ENCODE measurements around the gene VAV3. TPM values are rescaled to one million over a fixed set of nuclear protein-coding genes. Genes with fewer than 3 reads are reported as not detected.
A peak's percentile ranks its signal among the peaks of the same experiment; 100 is the strongest.

VAV3 gene
- total RNA-seq, 1 experiment from 2014 or later: 0.84 TPM

- DNase-seq (ENCODE audit: low read depth): peak; percentile 16
Observed at GRCh38 chr1:107687849-107688753, 276.9 kb downstream of the VAV3 start.

GRCh38 chr1:107683683-107684082 lies 281.3 kb downstream of the VAV3 start:
- DNase-seq (ENCODE audit: low read depth): no peak

- peak; percentile 3 for DNase-seq (ENCODE audit: low read depth)
Observed at GRCh38 chr1:107683191-107683657, 281.8 kb downstream of the VAV3 start.

GRCh38 chr1:107682467-107682866 lies 282.5 kb downstream of the VAV3 start:
- DNase-seq (ENCODE audit: low read depth): no peak

GRCh38 chr1:107681001-107681479 lies 283.9 kb downstream of the VAV3 start:
- DNase-seq (ENCODE audit: low read depth): no peak

- DNase-seq (ENCODE audit: low read depth): no peak
Observed at GRCh38 chr1:107680579-107680985, 284.4 kb downstream of the VAV3 start.

- DNase-seq (ENCODE audit: low read depth): no peak
Observed at GRCh38 chr1:107679411-107679953, 285.5 kb downstream of the VAV3 start.

GRCh38 chr1:107678993-107679392 lies 286.0 kb downstream of the VAV3 start:
- DNase-seq (ENCODE audit: low read depth): no peak

- no peak for DNase-seq (ENCODE audit: low read depth)
Observed at GRCh38 chr1:107677697-107678096, 287.3 kb downstream of the VAV3 start.

GRCh38 chr1:107674486-107674885 lies 290.5 kb downstream of the VAV3 start:
- DNase-seq (ENCODE audit: low read depth): no peak

- no peak for DNase-seq (ENCODE audit: low read depth)
Observed at GRCh38 chr1:107673006-107673405, 292.0 kb downstream of the VAV3 start.

GRCh38 chr1:107670397-107671040 lies 294.5 kb downstream of the VAV3 start:
- DNase-seq (ENCODE audit: low read depth): no peak

- DNase-seq (ENCODE audit: low read depth): peak; percentile 31
Observed at GRCh38 chr1:107669996-107670395, 295.0 kb downstream of the VAV3 start.

GRCh38 chr1:107668762-107669161 lies 296.2 kb downstream of the VAV3 start:
- DNase-seq (ENCODE audit: low read depth): no peak

GRCh38 chr1:107666493-107666892 lies 298.5 kb downstream of the VAV3 start:
- no peak for DNase-seq (ENCODE audit: low read depth)

- no peak for DNase-seq (ENCODE audit: low read depth)
Observed at GRCh38 chr1:107664982-107665925, 299.7 kb downstream of the VAV3 start.

GRCh38 chr1:107662971-107663370 lies 302.0 kb downstream of the VAV3 start:
- no peak for DNase-seq (ENCODE audit: low read depth)

- DNase-seq (ENCODE audit: low read depth): no peak
Observed at GRCh38 chr1:107661158-107661557, 303.8 kb downstream of the VAV3 start.

- no peak for DNase-seq (ENCODE audit: low read depth)
Observed at GRCh38 chr1:107659961-107660360, 305.0 kb downstream of the VAV3 start.

GRCh38 chr1:107657356-107657755 lies 307.6 kb downstream of the VAV3 start:
- DNase-seq (ENCODE audit: low read depth): no peak

- no peak for DNase-seq (ENCODE audit: low read depth)
Observed at GRCh38 chr1:107653765-107654164, 311.2 kb downstream of the VAV3 start.

All from RPMI7951 (cell line).